Type B pancreatic cell (in vitro differentiated cells): ENCODE measurements around the gene KSR1. TPM values are rescaled to one million over a fixed set of nuclear protein-coding genes. Genes with fewer than 3 reads are reported as not detected.

Source experiments
- DNase-seq: peaks from one replicate; pipeline ENCODE4 v3.0.0; 2021; ENCODE audit warnings: mixed read lengths; ENCODE audit not compliant: unreplicated experiment; ENCODE audit errors: extremely low spot score
- H3K27ac Mint-ChIP-seq: 2 replicates; pipeline ENCODE4 v1.8.0; 2021; ENCODE audit warnings: mild to moderate bottlenecking, mixed read lengths
- H3K27me3 Mint-ChIP-seq: 2 replicates; pipeline ENCODE4 v1.8.0; 2021; ENCODE audit warnings: mixed read lengths
- H3K36me3 Mint-ChIP-seq: 2 replicates; pipeline ENCODE4 v1.8.0; 2021; ENCODE audit warnings: mixed read lengths
- H3K4me1 Mint-ChIP-seq: one replicate; pipeline ENCODE4 v1.8.0; 2021; ENCODE audit warnings: mixed read lengths; ENCODE audit not compliant: unreplicated experiment
- H3K4me3 Mint-ChIP-seq: 2 replicates; pipeline ENCODE4 v1.8.0; 2021; ENCODE audit warnings: mild to moderate bottlenecking, mixed read lengths
- H3K9me3 Mint-ChIP-seq: 2 replicates; pipeline ENCODE4 v1.8.0; 2021; ENCODE audit warnings: mixed read lengths
- total RNA-seq: library from RNA; stranded (reverse); gene quantifications from 2 replicates; pipeline ENCODE4 v1.2.1, GENCODE V29; 2021; ENCODE audit warnings: low replicate concordance
- TF ChIP-seq, protein P1 (sequence below): fragments of 200-600 bp; sonication (generic); conservative IDR thresholded peaks from 2 replicates; pipeline ENCODE4 v1.5.0; 2021; ENCODE audit warnings: antibody characterized with exemption, mild to moderate bottlenecking

KSR1 gene
- total RNA-seq, 1 donor from 2014 or later = 57.8 TPM

DNA sequence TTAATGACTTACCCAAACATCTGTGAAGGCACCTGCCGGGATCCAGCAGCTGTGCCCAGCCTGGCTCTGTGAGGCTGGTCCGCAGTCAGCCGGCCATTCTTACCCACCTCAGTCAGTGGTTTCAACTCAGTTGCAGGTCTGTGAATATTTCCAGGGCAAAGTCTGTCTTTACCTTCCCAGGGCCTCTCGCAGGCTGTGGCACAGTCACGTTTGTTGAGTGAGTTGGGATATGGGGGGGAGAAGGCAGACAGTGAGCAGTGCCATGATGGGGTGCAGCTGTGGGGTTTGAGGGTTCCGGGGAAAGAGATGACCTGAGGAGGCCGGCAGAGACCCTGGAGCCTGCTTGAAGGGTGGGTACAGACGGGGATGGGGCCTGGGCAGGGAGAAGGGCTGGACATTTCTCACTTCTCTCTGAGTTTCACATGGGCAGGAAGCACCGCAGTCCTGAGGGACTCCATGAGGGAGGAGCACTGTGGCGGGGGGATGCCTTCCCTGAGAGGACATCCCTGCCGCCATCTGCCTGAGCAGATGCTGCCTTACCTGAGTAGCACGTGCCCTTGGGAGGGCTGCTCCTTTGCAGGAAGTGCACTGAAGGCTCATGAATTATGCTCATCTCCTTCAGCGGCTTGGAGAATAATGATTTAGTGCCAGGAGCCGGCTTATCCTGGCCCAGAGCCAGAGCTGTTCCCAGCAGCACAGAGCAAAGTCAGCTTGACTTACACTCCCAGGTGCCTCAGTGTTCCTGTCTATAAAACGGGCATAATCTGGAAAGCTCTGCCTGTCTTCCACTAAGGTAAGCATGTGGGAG is 48.1 kb downstream of the KSR1 start:
- Mint-ChIP-seq H3K27ac (peak overlapping the region; percentile 98), H3K4me1 (peaks cover 40% of the 10 kb centered on the region), H3K36me3 (peaks cover 9% of the 10 kb centered on the region), H3K27me3 (no peaks in the 10 kb centered on the region), H3K9me3 (no peaks in the 10 kb centered on the region), H3K4me3 (peak overlapping the region; percentile 9)
- TF ChIP-seq, protein P1, sequence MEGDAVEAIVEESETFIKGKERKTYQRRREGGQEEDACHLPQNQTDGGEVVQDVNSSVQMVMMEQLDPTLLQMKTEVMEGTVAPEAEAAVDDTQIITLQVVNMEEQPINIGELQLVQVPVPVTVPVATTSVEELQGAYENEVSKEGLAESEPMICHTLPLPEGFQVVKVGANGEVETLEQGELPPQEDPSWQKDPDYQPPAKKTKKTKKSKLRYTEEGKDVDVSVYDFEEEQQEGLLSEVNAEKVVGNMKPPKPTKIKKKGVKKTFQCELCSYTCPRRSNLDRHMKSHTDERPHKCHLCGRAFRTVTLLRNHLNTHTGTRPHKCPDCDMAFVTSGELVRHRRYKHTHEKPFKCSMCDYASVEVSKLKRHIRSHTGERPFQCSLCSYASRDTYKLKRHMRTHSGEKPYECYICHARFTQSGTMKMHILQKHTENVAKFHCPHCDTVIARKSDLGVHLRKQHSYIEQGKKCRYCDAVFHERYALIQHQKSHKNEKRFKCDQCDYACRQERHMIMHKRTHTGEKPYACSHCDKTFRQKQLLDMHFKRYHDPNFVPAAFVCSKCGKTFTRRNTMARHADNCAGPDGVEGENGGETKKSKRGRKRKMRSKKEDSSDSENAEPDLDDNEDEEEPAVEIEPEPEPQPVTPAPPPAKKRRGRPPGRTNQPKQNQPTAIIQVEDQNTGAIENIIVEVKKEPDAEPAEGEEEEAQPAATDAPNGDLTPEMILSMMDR = no peak
- DNase-seq = no peak

DNA sequence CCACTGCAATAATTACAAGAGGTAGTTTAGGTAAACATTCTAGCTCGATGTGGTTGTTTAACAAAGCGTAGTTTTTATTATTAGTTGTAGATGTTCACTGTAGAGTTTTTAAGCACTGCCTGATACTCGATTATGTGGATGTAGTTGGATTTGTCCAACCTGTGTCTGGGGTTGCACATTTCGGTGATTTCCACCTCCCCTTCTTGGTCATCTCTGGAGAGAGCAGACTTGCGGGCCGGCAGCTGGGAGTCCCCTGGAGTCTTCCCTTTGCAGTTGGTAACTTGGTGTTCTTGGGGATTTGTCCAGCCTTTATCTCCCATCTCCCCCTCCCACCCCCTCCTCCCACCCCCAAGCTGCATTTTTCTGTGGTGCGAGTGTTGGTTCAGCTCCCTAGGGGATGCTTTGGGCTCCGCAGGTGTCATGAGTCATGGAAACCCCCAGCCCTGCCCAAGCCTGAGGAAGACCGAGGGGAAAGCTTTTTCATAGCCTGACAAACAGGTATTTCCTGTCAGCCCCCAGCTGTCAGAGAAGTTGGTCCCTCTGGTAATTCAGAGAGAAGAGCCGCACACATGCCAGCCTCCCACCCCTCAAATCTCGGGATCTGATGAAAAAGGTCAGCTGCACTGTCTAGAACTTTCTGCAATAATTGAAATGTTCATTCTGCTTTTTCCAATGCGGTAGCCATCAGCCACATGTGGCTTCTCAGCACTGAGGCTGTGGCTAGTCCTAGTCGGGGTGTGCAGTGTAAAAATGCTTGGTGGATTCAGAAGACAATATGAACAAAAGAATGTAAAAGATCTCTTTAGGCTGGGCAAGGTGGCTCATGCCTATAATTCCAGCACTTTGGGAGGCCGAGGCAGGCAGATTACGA is 50.3 kb downstream of the KSR1 start:
- Mint-ChIP-seq H3K9me3 (no peaks in the 10 kb centered on the region), H3K4me1 (peaks cover 49% of the 10 kb centered on the region), H3K27ac (peak overlapping the region; percentile 98), H3K4me3 (peak overlapping the region; percentile 65), H3K36me3 (peaks cover 3% of the 10 kb centered on the region), H3K27me3 (no peaks in the 10 kb centered on the region)
- TF ChIP-seq, protein P1 = no peak
- no peak for DNase-seq

DNA sequence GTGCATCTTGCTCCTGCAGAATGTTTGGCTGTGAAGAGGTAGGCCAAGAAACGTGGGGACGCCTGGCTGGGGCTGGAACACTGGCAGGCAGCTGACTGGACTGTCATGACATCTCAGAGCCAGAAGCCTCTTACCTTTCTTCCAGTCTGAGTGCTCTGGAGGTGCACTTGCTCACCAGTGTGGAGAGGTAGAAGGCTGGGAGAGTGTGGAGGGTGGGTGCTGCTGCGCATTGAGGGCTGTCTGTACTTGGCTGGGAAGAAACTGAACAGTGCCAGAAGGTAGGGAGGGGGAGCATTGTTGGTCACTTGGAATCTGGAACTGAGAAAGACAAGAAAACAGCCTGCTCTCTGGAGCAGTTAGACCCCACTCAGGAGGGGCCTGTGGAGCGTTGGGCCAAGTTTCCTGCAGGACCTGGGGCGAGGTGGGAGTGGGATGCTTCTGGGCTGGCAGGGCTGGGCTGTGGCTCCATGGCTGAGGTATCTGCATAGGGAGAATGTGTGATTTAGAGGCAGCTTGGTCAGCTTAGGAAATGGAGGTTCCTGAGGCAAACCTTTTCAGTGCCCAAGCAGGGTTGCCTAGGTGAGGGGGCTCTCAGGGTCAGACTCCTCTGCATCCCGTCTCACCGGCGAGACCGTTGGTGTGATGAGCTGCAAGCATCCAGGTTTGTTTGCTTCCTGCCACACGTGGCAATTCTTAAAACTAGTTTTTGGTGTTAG is 55.1 kb downstream of the KSR1 start:
- peaks cover 20% of the 10 kb centered on the region for H3K4me1 Mint-ChIP-seq
- H3K36me3 Mint-ChIP-seq = peaks cover 7% of the 10 kb centered on the region
- H3K27me3 Mint-ChIP-seq = no peaks in the 10 kb centered on the region
- H3K27ac Mint-ChIP-seq = peak overlapping the region; percentile 62
- TF ChIP-seq, protein P1 = no peak
- no peak for DNase-seq
- H3K9me3 Mint-ChIP-seq = no peaks in the 10 kb centered on the region
- H3K4me3 Mint-ChIP-seq = peak overlapping the region; percentile 7

DNA sequence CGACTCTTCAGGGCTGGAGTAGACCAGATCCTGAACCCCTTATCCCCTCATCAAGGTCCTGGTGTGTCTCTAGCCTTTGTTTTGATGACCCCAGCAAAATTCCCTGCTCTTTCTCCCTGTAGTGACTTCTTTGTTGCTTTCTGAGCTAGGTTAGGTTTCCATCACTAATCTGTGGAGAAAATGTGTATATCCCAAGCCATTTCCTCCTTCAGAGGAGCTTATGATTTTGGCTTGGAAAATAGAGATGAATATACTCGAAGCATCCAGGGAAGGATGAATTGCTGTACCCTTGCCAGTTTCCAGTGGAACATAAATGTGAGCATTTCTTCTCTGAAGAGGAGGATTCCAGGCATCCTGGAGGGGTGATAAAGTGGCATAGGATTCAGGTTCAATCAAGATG is 55.8 kb downstream of the KSR1 start:
- Mint-ChIP-seq H3K27ac (peak overlapping the region; percentile 62), H3K9me3 (no peaks in the 10 kb centered on the region)

More for the DNA sequence above, 55.8 kb downstream of the KSR1 start:
- H3K4me1 Mint-ChIP-seq = peaks cover 13% of the 10 kb centered on the region
- TF ChIP-seq, protein P1 = no peak
- peaks cover 3% of the 10 kb centered on the region for H3K36me3 Mint-ChIP-seq
- H3K27me3 Mint-ChIP-seq = no peaks in the 10 kb centered on the region
- no peak overlapping the region for H3K4me3 Mint-ChIP-seq
- no peak for DNase-seq
